Measurements from ENCODE around the gene STX18.

DNA sequence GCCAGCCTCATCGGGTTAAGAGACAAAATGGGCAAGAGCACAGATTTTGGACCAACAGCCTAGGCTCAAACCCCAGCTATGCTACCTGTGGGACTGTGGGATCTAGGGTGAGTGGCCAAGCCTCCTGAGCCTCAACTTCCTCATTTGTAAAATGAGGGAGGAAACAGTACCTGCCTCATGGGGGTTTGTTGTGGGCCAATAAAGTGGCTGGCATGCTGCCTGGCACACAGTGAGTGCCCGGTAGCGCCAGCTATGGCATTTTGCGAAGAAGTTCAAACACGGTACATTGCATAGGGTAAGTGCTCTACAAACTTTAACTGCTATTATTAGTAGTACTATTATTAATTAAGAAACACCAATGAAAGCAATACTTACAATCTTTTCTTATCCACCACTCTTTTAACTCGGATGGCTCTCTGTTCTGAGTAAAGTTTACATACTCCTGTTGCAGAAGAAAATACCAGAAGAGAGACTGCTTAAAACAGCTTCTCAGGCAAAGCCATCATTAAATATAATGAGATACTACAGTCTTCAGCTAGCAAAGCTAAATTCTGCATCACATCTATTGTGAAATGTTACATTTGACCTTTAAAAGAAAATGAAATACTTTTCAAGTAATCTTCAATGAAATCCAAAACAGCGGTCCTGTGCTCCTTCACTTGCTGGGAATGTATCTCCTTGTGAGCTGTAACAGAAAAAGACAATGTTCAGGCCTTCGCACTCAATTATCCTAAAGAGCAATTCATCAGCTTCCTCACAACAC lies 84.9 kb downstream of the STX18 start:
- TF ChIP-seq, protein P1, sequence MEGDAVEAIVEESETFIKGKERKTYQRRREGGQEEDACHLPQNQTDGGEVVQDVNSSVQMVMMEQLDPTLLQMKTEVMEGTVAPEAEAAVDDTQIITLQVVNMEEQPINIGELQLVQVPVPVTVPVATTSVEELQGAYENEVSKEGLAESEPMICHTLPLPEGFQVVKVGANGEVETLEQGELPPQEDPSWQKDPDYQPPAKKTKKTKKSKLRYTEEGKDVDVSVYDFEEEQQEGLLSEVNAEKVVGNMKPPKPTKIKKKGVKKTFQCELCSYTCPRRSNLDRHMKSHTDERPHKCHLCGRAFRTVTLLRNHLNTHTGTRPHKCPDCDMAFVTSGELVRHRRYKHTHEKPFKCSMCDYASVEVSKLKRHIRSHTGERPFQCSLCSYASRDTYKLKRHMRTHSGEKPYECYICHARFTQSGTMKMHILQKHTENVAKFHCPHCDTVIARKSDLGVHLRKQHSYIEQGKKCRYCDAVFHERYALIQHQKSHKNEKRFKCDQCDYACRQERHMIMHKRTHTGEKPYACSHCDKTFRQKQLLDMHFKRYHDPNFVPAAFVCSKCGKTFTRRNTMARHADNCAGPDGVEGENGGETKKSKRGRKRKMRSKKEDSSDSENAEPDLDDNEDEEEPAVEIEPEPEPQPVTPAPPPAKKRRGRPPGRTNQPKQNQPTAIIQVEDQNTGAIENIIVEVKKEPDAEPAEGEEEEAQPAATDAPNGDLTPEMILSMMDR (IDR thresholded peaks at IDR 0.05), result no peak
- no peak for TF ChIP-seq POLR2A (IDR thresholded peaks at IDR 0.05)

Data from thyroid gland (tissue), 4 donors.